AG10803 (cell line): ENCODE results near the gene GPANK1.
A peak's percentile ranks its signal among the peaks of the same experiment; 100 is the strongest.

Experiments used
- DNase-seq: peaks from one replicate; pipeline ENCODE4 v3.0.0; 2010; ENCODE audit warnings: low read depth
- H3K4me3 ChIP-seq: 2 replicates; pipeline ENCODE4 v1.5.1; 2011; ENCODE audit warnings: mild to moderate bottlenecking, low read length, control low read depth
- TF ChIP-seq, protein P1 (sequence below): conservative IDR thresholded peaks from 2 replicates; pipeline ENCODE4 v1.5.1; 2011; ENCODE audit warnings: mild to moderate bottlenecking, low read length, control low read depth, inconsistent platforms

The GPANK1 gene

GRCh38 chr6:31631209-31631608, 33.6 kb downstream of the GPANK1 start:
- TF ChIP-seq, protein P1, sequence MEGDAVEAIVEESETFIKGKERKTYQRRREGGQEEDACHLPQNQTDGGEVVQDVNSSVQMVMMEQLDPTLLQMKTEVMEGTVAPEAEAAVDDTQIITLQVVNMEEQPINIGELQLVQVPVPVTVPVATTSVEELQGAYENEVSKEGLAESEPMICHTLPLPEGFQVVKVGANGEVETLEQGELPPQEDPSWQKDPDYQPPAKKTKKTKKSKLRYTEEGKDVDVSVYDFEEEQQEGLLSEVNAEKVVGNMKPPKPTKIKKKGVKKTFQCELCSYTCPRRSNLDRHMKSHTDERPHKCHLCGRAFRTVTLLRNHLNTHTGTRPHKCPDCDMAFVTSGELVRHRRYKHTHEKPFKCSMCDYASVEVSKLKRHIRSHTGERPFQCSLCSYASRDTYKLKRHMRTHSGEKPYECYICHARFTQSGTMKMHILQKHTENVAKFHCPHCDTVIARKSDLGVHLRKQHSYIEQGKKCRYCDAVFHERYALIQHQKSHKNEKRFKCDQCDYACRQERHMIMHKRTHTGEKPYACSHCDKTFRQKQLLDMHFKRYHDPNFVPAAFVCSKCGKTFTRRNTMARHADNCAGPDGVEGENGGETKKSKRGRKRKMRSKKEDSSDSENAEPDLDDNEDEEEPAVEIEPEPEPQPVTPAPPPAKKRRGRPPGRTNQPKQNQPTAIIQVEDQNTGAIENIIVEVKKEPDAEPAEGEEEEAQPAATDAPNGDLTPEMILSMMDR = no peak
- no peak overlapping the region for H3K4me3 ChIP-seq
- no peak for DNase-seq

DNA sequence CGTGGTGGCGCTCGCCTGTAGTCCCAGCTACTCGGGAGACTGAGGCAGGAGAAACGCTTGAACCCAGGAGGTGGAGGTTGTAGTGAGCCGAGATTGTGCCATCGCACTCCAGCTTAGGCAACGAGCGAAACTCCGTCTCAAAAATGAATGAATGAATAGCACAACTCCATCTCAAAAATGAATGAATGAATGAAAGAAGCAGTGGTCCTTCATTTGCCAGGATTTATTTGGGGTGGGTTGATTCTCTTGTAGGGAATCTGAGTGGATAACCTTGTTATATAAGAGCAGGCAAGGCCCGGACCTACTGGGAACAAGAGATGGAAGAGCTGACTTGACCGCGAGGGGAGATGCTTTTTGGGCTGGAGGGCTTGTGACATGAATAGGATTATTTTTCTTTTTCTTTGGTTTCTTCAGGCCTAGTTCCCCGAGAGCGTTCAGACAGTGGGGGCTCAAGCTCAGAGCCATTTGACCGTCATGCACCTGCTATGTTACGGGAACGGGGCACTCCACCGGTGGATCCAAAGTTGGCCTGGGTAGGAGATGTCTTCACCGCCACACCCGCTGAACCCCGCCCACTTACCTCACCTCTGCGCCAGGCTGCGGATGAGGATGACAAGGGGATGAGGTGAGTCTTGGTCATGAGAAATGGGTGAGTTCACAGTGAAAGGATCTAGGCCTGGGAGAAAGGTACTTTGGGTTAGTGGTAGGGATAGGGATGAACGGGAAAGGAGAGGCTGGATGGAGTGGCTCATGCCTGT, 34.4 kb downstream of the GPANK1 start:
- no peak for DNase-seq
- no peak overlapping the region for H3K4me3 ChIP-seq
- TF ChIP-seq, protein P1 = no peak

DNA sequence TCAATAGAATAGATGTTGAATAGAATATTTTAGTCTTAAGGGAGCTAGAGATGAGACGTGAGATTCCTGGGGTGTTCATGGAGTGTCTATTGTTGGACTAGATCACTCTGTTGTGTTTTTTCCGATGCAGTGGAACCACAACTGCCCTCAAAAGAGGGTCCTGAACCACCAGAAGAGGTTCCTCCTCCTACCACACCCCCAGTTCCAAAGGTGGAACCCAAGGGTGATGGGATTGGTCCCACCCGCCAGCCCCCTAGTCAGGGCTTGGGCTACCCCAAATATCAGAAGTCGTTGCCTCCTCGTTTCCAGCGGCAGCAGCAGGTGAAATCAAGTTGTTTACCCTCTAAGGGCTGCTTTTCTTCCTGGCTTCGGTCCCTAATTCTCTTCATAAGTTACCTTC, 35.8 kb downstream of the GPANK1 start:
- TF ChIP-seq, protein P1 = no peak
- DNase-seq = no peak
- H3K4me3 ChIP-seq = no peak overlapping the region

DNA sequence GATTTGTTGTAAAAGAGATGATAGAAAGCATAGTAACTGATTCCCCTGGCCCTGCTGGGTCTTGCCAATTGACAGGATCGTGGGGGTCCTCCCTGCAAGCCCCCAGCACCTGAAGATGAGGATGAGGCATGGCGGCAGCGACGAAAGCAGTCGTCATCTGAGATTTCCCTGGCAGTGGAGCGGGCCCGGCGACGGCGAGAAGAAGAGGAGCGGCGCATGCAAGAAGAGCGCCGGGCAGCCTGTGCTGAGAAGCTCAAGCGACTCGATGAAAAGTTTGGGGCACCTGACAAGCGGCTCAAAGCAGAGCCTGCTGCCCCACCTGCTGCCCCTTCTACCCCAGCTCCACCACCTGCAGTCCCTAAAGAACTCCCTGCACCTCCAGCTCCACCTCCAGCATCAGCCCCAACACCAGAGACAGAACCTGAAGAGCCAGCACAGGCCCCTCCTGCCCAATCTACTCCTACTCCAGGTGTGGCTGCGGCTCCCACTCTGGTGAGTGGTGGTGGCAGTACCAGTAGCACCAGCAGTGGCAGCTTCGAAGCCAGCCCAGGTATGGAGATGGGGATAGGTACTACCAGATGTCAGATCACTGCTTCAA, 37.0 kb downstream of the GPANK1 start:
- no peak for DNase-seq
- TF ChIP-seq, protein P1 = no peak
- no peak overlapping the region for H3K4me3 ChIP-seq

DNA sequence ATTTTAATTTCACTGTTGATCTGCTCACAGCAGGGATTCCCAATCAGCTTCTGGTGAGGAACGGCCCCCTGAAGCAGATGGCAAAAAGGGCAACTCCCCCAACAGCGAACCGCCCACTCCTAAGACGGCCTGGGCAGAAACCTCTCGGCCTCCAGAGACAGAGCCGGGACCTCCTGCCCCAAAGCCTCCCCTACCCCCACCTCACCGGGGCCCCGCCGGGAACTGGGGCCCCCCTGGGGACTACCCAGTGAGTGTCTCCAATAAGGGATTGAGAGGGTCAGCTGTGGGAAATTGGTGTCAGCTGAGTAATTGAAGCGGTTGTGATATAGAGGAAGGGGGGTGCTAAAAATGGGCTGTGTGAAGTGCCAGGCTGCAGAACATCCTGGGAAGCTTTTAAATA, 37.8 kb downstream of the GPANK1 start:
- H3K4me3 ChIP-seq = no peak overlapping the region
- TF ChIP-seq, protein P1 = no peak
- DNase-seq = no peak

GRCh38 chr6:31624070-31624469, 40.7 kb downstream of the GPANK1 start:
- TF ChIP-seq, protein P1 = no peak
- no peak overlapping the region for H3K4me3 ChIP-seq

GRCh38 chr6:31622684-31623091, 42.1 kb downstream of the GPANK1 start:
- peak overlapping the region; percentile 92 for H3K4me3 ChIP-seq
- TF ChIP-seq, protein P1 = no peak
- no peak for DNase-seq

More at GRCh38 chr6:31624070-31624469, 40.7 kb downstream of the GPANK1 start:
- DNase-seq = no peak
